Measurements from ENCODE around the gene FIS1. TPM values are rescaled to one million over a fixed set of nuclear protein-coding genes. Genes with fewer than 3 reads are reported as not detected.
"Not testable (repeated sequence)": the region's sequence is repeated elsewhere in the genome, so short reads cannot be mapped to it uniquely, and the experiment has no call there.

Gene FIS1
- total RNA-seq, 2 experiments from 2014 or later: 91.7 to 106 TPM

- H3K9me3 Mint-ChIP-seq: no peaks in the 10 kb centered on the region
- no peak overlapping the region for H3K4me3 Mint-ChIP-seq
- DNase-seq (no peak), ATAC-seq (ENCODE audit: low read depth) (no peak)
- peaks cover 4% of the 10 kb centered on the region for H3K4me1 Mint-ChIP-seq
- H3K27ac Mint-ChIP-seq: no peak overlapping the region
- POLR2A ChIA-PET: no interaction called here
- no peaks in the 10 kb centered on the region for H3K36me3 Mint-ChIP-seq
- peaks cover 9% of the 10 kb centered on the region for H3K27me3 Mint-ChIP-seq
Measured at GRCh38 chr7:101278461-101279292, 33.8 kb upstream of the FIS1 start.

- ATAC-seq (ENCODE audit: low read depth) (no peak), DNase-seq (no peak)
- POLR2A ChIA-PET: no interaction called here
- no peaks in the 10 kb centered on the region for H3K9me3 Mint-ChIP-seq
- no peaks in the 10 kb centered on the region for H3K4me1 Mint-ChIP-seq
- no peak overlapping the region for H3K4me3 Mint-ChIP-seq
- no peaks in the 10 kb centered on the region for H3K36me3 Mint-ChIP-seq
- H3K27me3 Mint-ChIP-seq: peaks cover 2% of the 10 kb centered on the region
- no peak overlapping the region for H3K27ac Mint-ChIP-seq
Measured at GRCh38 chr7:101277155-101277554, 32.3 kb upstream of the FIS1 start.

GRCh38 chr7:101273206-101273605, 28.3 kb upstream of the FIS1 start:
- DNase-seq: no peak
- Mint-ChIP-seq H3K36me3 (no peaks in the 10 kb centered on the region), H3K4me3 (no peak overlapping the region), H3K27ac (no peak overlapping the region), H3K9me3 (no peaks in the 10 kb centered on the region), H3K4me1 (no peaks in the 10 kb centered on the region), H3K27me3 (peaks cover 2% of the 10 kb centered on the region)
- POLR2A ChIA-PET: no interaction called here
- ATAC-seq (ENCODE audit: low read depth): no peak

GRCh38 chr7:101271021-101271420, 26.1 kb upstream of the FIS1 start:
- H3K9me3 Mint-ChIP-seq: no peaks in the 10 kb centered on the region
- POLR2A ChIA-PET: no interaction called here
- H3K4me3 Mint-ChIP-seq: no peak overlapping the region
- no peaks in the 10 kb centered on the region for H3K4me1 Mint-ChIP-seq
- DNase-seq (no peak), ATAC-seq (ENCODE audit: low read depth) (no peak)
- no peaks in the 10 kb centered on the region for H3K27me3 Mint-ChIP-seq
- no peak overlapping the region for H3K27ac Mint-ChIP-seq
- no peaks in the 10 kb centered on the region for H3K36me3 Mint-ChIP-seq

- DNase-seq: no peak
- H3K27ac Mint-ChIP-seq: no peak overlapping the region
- H3K27me3 Mint-ChIP-seq: no peaks in the 10 kb centered on the region
- no peak for ATAC-seq (ENCODE audit: low read depth)
- POLR2A ChIA-PET: no interaction called here
- H3K9me3 Mint-ChIP-seq: no peaks in the 10 kb centered on the region
- H3K4me3 Mint-ChIP-seq: no peak overlapping the region
- H3K36me3 Mint-ChIP-seq: no peaks in the 10 kb centered on the region
- H3K4me1 Mint-ChIP-seq: no peaks in the 10 kb centered on the region
Measured at GRCh38 chr7:101269664-101270063, 24.8 kb upstream of the FIS1 start.

GRCh38 chr7:101265622-101266516, 21.0 kb upstream of the FIS1 start:
- no peaks in the 10 kb centered on the region for H3K4me1 Mint-ChIP-seq
- H3K27ac Mint-ChIP-seq: no peak overlapping the region
- H3K27me3 Mint-ChIP-seq: peaks cover 2% of the 10 kb centered on the region
- no peaks in the 10 kb centered on the region for H3K36me3 Mint-ChIP-seq
- no peak for DNase-seq
- no peaks in the 10 kb centered on the region for H3K9me3 Mint-ChIP-seq
- POLR2A ChIA-PET: no interaction called here
- H3K4me3 Mint-ChIP-seq: no peak overlapping the region
- ATAC-seq (ENCODE audit: low read depth): no peak

GRCh38 chr7:101264102-101264706, 19.3 kb upstream of the FIS1 start:
- H3K27me3 Mint-ChIP-seq; H3K9me3 Mint-ChIP-seq; H3K27ac Mint-ChIP-seq; DNase-seq; H3K36me3 Mint-ChIP-seq; ATAC-seq (ENCODE audit: low read depth); POLR2A ChIA-PET; H3K4me1 Mint-ChIP-seq; H3K4me3 Mint-ChIP-seq: not testable (repeated sequence)

- no peaks in the 10 kb centered on the region for H3K9me3 Mint-ChIP-seq
- no peaks in the 10 kb centered on the region for H3K36me3 Mint-ChIP-seq
- DNase-seq (no peak), ATAC-seq (ENCODE audit: low read depth) (no peak)
- H3K4me1 Mint-ChIP-seq: no peaks in the 10 kb centered on the region
- H3K4me3 Mint-ChIP-seq: no peak overlapping the region
- H3K27ac Mint-ChIP-seq: no peak overlapping the region
- POLR2A ChIA-PET: no interaction called here
- peaks cover 11% of the 10 kb centered on the region for H3K27me3 Mint-ChIP-seq
Measured at GRCh38 chr7:101258243-101258731, 13.4 kb upstream of the FIS1 start.

- Mint-ChIP-seq H3K27ac (no peak overlapping the region), H3K9me3 (no peaks in the 10 kb centered on the region)
- no peak for ATAC-seq (ENCODE audit: low read depth)
Measured at GRCh38 chr7:101255796-101256195, 10.9 kb upstream of the FIS1 start.

GRCh38 chr7:101253199-101253598, 8.3 kb upstream of the FIS1 start:
- peak overlapping the region; percentile 99 for H3K4me3 Mint-ChIP-seq
- POLR2A ChIA-PET: interaction anchor here (1.2 to 2.4 kb wide), 4 partner anchors 9 to 168 kb away, joined by 3 to 13 read pairs (median 9); partner anchors contain the start of genes PLOD3, TRIM56 and ZNHIT1
- H3K27me3 Mint-ChIP-seq; ATAC-seq (ENCODE audit: low read depth); DNase-seq; H3K9me3 Mint-ChIP-seq; H3K36me3 Mint-ChIP-seq: not testable (repeated sequence)
- H3K27ac Mint-ChIP-seq: peak overlapping the region; percentile 98
- peaks cover 18% of the 10 kb centered on the region for H3K4me1 Mint-ChIP-seq

More at GRCh38 chr7:101255796-101256195, 10.9 kb upstream of the FIS1 start:
- Mint-ChIP-seq H3K36me3 (peaks cover 5% of the 10 kb centered on the region), H3K4me1 (peaks cover 10% of the 10 kb centered on the region), H3K4me3 (no peak overlapping the region), H3K27me3 (peaks cover 10% of the 10 kb centered on the region)
- no peak for DNase-seq
- POLR2A ChIA-PET: no interaction called here

- Mint-ChIP-seq H3K27ac (peak overlapping the region; percentile 98), H3K4me3 (peak overlapping the region; percentile 99), H3K27me3 (peaks cover 5% of the 10 kb centered on the region), H3K36me3 (peaks cover 6% of the 10 kb centered on the region), H3K9me3 (no peaks in the 10 kb centered on the region), H3K4me1 (peaks cover 20% of the 10 kb centered on the region)
- ATAC-seq (ENCODE audit: low read depth) (peak; percentile 100), DNase-seq (peak; percentile 99)
- POLR2A ChIA-PET: interaction anchor here (1.0 to 2.4 kb wide), 6 partner anchors 9 to 167 kb away, joined by 3 to 13 read pairs (median 6); partner anchors contain the start of genes IFT22, PLOD3, SERPINE1 and TRIM56
Measured at GRCh38 chr7:101251871-101252659, 7.2 kb upstream of the FIS1 start.

- DNase-seq: no peak
- Mint-ChIP-seq H3K4me1 (peaks cover 27% of the 10 kb centered on the region), H3K4me3 (peak overlapping the region; percentile 99), H3K9me3 (no peaks in the 10 kb centered on the region), H3K27me3 (peaks cover 3% of the 10 kb centered on the region), H3K36me3 (peaks cover 11% of the 10 kb centered on the region), H3K27ac (no peak overlapping the region)
- POLR2A ChIA-PET: interaction anchor here (0.6 to 0.7 kb wide), 3 partner anchors 9 to 41 kb away, joined by 4 read pairs; no protein-coding TSS in a partner anchor
- ATAC-seq (ENCODE audit: low read depth): no peak
Measured at GRCh38 chr7:101250324-101250723, 5.4 kb upstream of the FIS1 start.
